Measurements from ENCODE around the gene PTRHD1. TPM values are rescaled to one million over a fixed set of nuclear protein-coding genes. Genes with fewer than 3 reads are reported as not detected.

PTRHD1 gene
- total and polyA plus RNA-seq, 2 donors (not counting 1 experiment from before 2014, with no cell fraction given), result 20.2 to 29.8 TPM

GRCh38 chr2:24768013-24768412, 25.2 kb downstream of the PTRHD1 start:
- no peaks in the 10 kb centered on the region for H3K27me3 Mint-ChIP-seq
- no peak overlapping the region for H3K9ac ChIP-seq (ENCODE audit: low read length)
- H3K36me3 ChIP-seq (replicated peaks in 1 of 2; ENCODE audit: control extremely low read depth in 1 of 2, control insufficient read depth in 1 of 2, extremely low read depth in 1 of 2, insufficient read depth in 2 of 2, low read length in 1 of 2), result peaks cover 5 to 28% of the 10 kb centered on the region in 2 experiments
- H3K27me3 ChIP-seq (replicated peaks in 1 of 4; ENCODE audit: control extremely low read depth in 1 of 4, control insufficient read depth in 3 of 4, insufficient read depth in 4 of 4, low read length in 3 of 4), result no peaks in the 10 kb centered on the region
- no peaks in the 10 kb centered on the region for H3K4me1 Mint-ChIP-seq
- H3K4me2 ChIP-seq (replicated peaks; ENCODE audit: low read depth, low read length, poor library complexity, severe bottlenecking), result no peak overlapping the region
- POLR2A ChIA-PET, result interaction anchor here (1.1 kb wide), 1 partner anchor 18 kb away, joined by 3 read pairs; no protein-coding TSS in a partner anchor
- no peaks in the 10 kb centered on the region for H3K79me2 ChIP-seq (ENCODE audit: control insufficient read depth, insufficient read depth, low read length)
- H3K4me3 ChIP-seq (ENCODE audit: control extremely low read depth in 1 of 5, extremely low read depth in 1 of 5, insufficient read depth in 1 of 5, low read depth in 2 of 5, low read length in 4 of 5), result no peak overlapping the region
- no peak overlapping the region for H3K4me3 Mint-ChIP-seq
- ATAC-seq (ENCODE audit: low read depth) (no peak), DNase-seq (no peak)
- 100% methylated on average over 2 of the region's 5 CpGs for WGBS (ENCODE audit: insufficient coverage)
- no peaks in the 10 kb centered on the region for H4K20me1 ChIP-seq (ENCODE audit: control insufficient read depth, insufficient read depth, low read length, poor library complexity, severe bottlenecking)
- CTCF ChIA-PET, result interaction anchor here (1.6 kb wide), 1 partner anchor 60 kb away, joined by 5 read pairs; no protein-coding TSS in a partner anchor
- no peaks in the 10 kb centered on the region for H3K4me1 ChIP-seq (ENCODE audit: control insufficient read depth in 2 of 2, insufficient read depth in 2 of 2, low read length in 2 of 2)
- H3K9me3 ChIP-seq (ENCODE audit: control extremely low read depth in 1 of 3, control insufficient read depth in 2 of 3, insufficient read depth in 1 of 3, low read length in 2 of 3), result no peaks in the 10 kb centered on the region
- H3K27ac ChIP-seq (ENCODE audit: low read length in 2 of 2), result no peak overlapping the region
- TF ChIP-seq CTCF (IDR thresholded peaks at IDR 0.05), result no peak
- TF ChIP-seq EZH2 (IDR thresholded peaks at IDR 0.05; ENCODE audit: borderline replicate concordance, insufficient read depth, low read depth, low read length, poor library complexity, severe bottlenecking), result no peak
- intact Hi-C loops (cut with micrococcal nuclease), result no loop called here
- no peak overlapping the region for H2AFZ ChIP-seq (ENCODE audit: insufficient read depth, low read depth, low read length, poor library complexity, severe bottlenecking)
- no peaks in the 10 kb centered on the region for H3K9me3 Mint-ChIP-seq (ENCODE audit: insufficient read depth)
- no peak overlapping the region for H3K27ac Mint-ChIP-seq

DNA sequence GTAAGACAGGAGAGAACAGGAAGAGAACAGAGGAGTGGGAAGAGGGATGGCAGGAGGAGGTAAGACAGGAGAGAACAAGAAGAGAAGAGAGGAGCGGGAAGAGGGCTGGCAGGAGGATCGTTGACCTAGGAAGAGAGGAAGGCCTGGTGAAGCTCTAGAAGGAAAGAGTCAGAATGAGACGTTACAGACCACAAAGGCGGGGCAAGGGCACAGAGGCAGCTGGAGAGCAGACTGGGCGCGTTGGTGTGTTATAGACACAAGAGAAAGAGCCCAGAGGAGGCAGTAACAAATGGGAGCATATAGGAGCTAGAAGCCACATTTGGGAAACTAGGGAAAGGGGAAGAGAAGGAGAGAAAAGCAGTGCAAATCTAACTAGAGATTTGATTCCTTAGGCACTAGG, 26.6 kb downstream of the PTRHD1 start:
- Histone ChIP-seq H3K9ac (ENCODE audit: low read length) (no peak overlapping the region), H4K20me1 (ENCODE audit: control insufficient read depth, insufficient read depth, low read length, poor library complexity, severe bottlenecking) (no peaks in the 10 kb centered on the region), H3K27ac (ENCODE audit: low read length in 2 of 2) (no peak overlapping the region), H3K27me3 (replicated peaks in 1 of 4; ENCODE audit: control extremely low read depth in 1 of 4, control insufficient read depth in 3 of 4, insufficient read depth in 4 of 4, low read length in 3 of 4) (no peaks in the 10 kb centered on the region), H3K36me3 (replicated peaks in 1 of 2; ENCODE audit: control extremely low read depth in 1 of 2, control insufficient read depth in 1 of 2, extremely low read depth in 1 of 2, insufficient read depth in 2 of 2, low read length in 1 of 2) (peaks cover 7 to 36% of the 10 kb centered on the region in 2 experiments), H3K4me1 (ENCODE audit: control insufficient read depth in 2 of 2, insufficient read depth in 2 of 2, low read length in 2 of 2) (no peaks in the 10 kb centered on the region), H3K9me3 (ENCODE audit: control extremely low read depth in 1 of 3, control insufficient read depth in 2 of 3, insufficient read depth in 1 of 3, low read length in 2 of 3) (no peaks in the 10 kb centered on the region), H2AFZ (ENCODE audit: insufficient read depth, low read depth, low read length, poor library complexity, severe bottlenecking) (no peak overlapping the region), H3K79me2 (ENCODE audit: control insufficient read depth, insufficient read depth, low read length) (no peaks in the 10 kb centered on the region), H3K4me3 (ENCODE audit: control extremely low read depth in 1 of 5, extremely low read depth in 1 of 5, insufficient read depth in 1 of 5, low read depth in 2 of 5, low read length in 4 of 5) (no peak overlapping the region), H3K4me2 (replicated peaks; ENCODE audit: low read depth, low read length, poor library complexity, severe bottlenecking) (no peak overlapping the region)
- no peak overlapping the region for H3K27ac Mint-ChIP-seq
- H3K4me1 Mint-ChIP-seq, result no peaks in the 10 kb centered on the region
- CTCF ChIA-PET, result no interaction called here
- POLR2A ChIA-PET, result no interaction called here
- intact Hi-C loops (cut with micrococcal nuclease), result no loop called here
- no peaks in the 10 kb centered on the region for H3K9me3 Mint-ChIP-seq (ENCODE audit: insufficient read depth)
- H3K27me3 Mint-ChIP-seq, result no peaks in the 10 kb centered on the region
- no peak for ATAC-seq (ENCODE audit: low read depth)
- TF ChIP-seq EZH2 (IDR thresholded peaks at IDR 0.05; ENCODE audit: borderline replicate concordance, insufficient read depth, low read depth, low read length, poor library complexity, severe bottlenecking) (no peak), CTCF (IDR thresholded peaks at IDR 0.05) (no peak)
- DNase-seq, result no peak
- WGBS (ENCODE audit: insufficient coverage), result 73% methylated on average over 6 of the region's 6 CpGs
- no peak overlapping the region for H3K4me3 Mint-ChIP-seq
